Activated T-cell treated with anti-CD3 and anti-CD28 coated beads, Interleukin-2, amount 50 U/mL, for 48 hours (primary cell): ENCODE data around the gene ZNF621.
"Not testable (repeated sequence)": the region's sequence is repeated elsewhere in the genome, so short reads cannot be mapped to it uniquely, and the experiment has no call there.

Experiments
- DNase-seq, 2 experiments: peaks; one replicate each; pipeline ENCODE4 v3.0.0-alpha.2; 2020

ZNF621 gene

DNA sequence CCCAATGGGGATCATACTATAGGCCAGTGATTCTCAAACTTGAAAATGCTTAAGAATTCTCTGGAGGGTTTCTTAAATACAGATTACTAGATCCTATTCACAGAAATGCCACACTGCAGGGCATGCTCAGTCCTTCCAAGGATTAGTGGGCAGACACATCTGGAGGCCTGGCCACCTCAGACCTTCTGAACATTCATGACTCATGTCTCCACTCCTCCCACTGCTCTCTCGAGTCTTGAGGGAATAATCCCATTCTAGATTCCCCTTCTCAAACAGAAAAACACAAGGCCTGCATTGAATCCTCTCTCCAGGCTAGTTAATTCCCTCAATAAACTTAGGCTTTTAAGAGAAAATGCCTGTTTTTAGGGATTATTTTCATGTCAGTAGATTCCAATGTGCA is 22.1 kb downstream of the ZNF621 start:
- no peak for DNase-seq

DNA sequence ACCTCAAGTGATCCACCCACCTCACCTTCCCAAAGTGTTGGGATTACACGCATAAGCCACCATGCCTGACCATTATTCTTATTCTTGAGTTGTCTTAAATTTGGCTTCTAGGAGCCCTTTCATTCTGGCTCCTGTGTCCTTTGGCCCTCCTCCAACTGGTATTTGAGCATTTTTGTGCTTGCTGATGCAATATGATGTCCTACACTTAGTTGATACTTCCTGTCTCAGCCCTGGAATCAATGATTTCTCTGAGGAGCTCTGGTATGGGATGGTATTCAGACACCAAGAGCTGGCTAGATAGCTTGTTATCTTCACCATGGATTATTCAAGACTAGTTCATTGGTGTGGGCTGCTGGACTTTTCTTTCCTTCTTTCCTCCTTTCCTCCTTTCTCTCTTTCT is 25.4 kb downstream of the ZNF621 start:
- DNase-seq, result no peak

DNA sequence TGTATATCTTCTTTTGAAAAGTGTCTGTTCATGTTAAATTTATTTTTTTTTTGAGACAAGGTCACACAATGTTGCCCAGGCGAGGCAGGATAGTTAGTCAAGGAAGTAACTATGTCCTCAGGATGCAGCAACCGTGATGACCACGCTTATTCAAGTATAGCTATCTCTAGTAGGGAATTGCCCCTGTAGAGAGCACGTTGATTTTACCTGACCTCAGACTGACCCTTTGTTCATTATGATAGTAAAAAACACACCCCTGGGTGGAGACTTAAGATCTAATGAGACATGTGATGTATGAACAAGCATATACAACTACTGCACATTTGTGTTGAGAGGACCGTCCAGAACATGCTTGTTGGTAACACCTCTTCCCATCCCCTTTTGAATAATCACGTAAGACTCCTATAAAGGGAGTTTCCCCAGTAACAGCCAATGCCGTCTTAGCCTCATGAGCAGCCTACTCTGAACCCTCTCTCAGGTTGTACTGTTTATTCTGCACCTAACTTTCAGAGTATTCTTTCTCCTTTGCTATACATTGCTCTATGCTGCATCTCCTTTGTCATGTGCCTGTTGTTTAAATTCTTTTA is 32.9 kb downstream of the ZNF621 start:
- DNase-seq, result no peak

DNA sequence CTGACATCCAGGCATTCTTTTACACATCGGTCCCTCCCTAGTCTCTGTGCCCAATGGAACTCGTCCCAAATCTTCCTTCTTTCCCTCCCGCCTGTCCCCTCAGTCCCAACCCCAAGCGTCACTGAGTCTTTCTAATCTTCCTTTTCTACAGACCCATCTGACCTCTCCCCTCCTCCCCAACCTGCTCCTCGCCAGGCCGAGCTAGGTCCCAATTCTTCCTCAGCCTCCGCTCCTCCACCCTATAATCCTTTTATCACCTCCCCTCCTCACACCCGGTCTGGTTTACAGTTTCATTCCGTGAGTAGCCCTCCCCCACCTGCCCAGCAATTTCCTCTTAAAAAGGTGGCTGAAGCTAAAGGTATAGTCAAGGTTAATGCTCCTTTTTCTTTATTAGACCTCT is 37.7 kb downstream of the ZNF621 start:
- not testable (repeated sequence) for DNase-seq

DNA sequence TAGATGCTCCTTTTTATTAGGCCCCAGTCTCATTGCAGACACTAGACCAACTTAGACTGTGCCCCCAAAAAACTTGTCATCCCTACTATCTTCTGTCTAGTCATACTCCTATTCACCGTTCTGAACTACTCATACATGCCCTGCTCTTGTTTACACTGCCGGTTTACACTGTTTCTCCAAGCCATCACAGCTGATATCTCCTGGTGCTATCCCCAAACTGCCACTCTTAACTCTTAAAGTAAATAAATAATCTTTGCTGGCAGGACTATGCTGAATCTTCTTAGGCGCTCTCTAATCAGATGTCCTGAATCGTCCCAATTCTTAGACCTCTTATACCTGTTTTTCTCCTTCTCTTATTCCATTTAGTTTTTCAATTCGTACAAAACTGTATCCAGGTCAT is 40.9 kb downstream of the ZNF621 start:
- not testable (repeated sequence) for DNase-seq

DNA sequence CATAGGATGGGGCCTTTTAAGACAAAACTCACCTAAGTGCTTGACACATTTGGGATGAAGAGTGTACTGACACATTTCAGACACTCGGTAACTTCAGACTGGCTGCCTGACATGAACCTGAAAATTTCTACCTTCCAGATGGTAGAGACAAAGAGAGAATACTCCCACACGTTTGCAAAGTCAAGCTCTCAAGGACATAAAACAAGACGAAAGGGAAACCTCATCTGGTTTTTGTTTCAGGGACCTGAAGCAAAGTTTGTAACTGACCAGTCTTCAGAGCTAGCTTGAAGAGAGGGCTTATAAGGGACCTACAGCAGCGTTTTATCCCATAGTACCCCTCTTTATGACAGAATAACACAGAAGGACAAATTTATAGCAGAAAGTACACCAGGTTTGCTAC is 41.9 kb downstream of the ZNF621 start:
- DNase-seq, result no peak

DNA sequence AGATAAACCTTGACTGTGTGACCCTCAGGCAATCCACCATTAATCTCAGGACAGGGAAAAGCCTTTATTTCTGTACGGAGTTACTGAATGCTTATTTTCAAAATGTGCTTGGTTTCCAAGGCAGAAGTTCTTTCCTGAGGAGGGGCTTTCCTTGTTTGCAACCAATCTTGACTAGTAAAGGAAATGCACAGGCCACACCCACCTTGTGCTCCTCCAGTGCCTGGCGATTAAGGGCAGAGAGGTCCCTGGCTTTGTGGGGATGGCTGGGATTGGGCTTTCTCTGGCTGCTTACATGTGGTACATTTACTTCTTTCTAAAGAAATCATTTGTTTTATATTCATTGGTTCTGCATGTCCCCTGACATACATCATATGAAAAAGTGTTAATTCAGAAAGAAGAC is 47.8 kb downstream of the ZNF621 start:
- DNase-seq, result no peak

DNA sequence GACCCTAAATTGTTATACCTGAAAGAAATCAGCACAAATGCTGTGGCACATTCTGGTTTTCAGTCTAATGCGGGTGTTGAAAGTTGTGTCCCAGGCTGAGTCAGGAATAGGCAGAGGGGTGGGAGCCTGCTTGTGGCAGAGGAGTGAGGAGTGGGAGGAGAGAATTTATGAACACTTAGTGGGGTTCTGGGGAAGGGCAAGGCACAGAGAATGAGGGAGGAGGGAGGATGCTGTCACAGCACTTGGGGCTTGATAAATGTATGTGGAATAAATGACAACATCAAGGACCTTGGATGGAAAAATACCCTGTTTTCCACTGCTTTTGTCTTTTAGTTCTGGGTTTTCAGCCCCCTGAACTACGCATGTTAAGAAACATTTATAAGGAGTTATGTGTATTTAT is 49.3 kb downstream of the ZNF621 start:
- DNase-seq, result no peak

DNA sequence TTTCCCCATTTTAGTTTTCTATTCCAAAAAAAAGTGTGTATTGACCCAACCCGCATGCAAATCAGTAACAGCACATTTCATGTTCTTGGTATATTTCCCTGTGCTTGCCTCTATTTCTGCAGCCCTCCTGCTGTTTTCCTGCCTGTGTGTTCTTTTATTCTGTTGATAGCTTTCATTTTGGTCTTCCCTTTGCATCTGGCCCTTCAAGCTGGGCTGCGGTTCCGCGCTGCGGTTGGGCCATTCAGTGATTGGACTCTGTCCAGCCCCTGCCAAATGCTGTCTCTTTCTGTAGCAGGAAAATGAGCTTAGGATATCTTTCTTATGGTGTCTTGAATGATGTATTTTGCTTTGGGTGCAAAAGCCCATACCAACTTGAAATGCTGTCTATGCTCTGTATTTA is 49.9 kb downstream of the ZNF621 start:
- DNase-seq, result no peak

DNA sequence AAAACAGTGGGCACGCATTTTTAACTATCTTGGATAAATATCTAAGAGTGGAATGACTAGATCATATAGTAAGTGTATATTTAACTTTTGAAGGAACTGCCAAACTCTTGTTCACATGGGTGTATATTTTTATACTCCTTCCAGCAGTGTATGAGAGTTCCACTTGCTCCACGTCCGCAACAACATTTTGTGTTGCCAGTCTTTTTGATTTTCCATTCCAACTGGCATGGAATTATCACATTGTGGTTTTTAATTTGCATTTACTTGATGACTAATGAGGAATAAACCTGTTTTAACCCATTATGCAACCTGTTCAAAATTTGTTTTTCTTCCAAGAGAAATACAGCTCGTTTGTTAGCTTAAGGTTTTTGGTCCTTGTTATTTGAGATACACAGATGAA is 51.6 kb downstream of the ZNF621 start:
- no peak for DNase-seq

DNA sequence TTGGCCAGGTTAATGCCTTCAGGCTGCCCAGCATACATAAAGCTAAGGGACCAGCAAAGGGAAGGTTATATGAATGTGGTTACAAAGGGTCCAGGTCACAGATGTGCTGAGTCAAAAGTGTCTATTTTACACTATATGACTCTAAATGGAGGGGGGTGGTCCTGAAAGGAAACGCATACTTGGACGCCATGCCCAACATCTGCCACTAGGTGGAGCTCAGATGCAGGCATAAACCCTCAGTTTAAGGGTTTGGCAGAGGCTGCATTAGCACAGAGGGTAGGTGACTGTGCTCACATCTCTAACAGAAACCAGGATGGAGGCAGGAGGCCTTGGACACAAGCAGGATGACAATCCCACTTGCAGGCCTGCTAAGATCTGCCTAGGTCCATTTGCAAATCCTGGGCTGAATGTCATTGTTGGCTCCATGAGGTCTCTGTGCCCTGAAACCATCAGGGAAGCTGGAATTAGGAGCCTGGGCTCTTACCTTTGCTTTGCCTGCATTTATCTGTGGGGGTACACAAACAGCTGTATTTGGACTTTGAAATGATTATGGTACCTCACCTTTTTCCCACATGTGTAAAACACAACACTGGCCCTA is 55.8 kb downstream of the ZNF621 start:
- DNase-seq, result peak; percentile 75 to 77

DNA sequence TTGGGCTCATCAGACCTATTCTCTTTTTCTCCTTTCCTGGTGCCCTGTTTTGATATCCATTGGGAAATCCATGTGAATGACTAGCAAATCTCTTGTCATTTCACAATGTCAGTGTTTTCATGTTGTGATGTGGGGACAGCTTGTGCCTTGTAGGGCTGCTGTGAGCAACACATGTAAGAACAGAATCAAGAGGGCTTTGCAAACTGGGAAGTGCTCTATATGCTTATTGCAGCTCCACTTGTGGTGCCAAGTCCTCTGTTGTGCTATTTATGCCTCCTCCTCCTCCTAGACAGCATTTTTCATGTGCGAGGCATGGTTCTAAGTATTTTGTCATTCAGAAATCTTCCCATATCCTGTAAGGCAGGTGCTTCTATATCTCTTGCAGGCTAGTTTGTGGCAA is 56.4 kb downstream of the ZNF621 start:
- no peak for DNase-seq

DNA sequence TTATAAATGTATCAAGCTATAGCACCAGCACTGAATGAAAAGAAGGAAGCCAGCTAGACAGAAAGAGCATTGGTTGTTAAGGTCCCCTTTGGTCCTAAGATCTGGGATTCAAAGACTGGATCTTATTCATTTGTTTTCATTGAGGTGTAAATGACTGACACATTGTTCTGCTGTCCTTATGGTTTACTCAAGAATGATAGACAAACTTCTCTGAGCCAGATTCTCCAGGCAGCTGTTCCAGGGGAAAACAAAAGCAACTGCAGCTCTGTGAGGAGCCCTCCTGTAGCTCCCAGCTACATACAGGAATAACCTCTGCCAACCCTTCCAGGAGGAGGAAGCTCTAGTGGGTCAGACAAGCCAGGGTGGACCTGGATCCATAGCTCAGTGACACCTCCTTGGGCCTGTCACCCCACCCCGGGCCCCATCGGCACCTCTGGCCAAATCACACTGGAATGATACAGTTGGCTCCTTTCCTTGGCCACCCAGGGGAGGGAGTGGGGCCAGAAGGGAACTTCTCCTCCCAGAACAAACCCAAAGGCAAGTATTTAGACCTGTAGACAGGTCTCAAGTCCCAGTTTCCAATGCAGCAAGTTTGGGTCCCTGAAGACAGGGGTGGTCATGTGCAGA is 57.8 kb downstream of the ZNF621 start:
- no peak for DNase-seq

DNA sequence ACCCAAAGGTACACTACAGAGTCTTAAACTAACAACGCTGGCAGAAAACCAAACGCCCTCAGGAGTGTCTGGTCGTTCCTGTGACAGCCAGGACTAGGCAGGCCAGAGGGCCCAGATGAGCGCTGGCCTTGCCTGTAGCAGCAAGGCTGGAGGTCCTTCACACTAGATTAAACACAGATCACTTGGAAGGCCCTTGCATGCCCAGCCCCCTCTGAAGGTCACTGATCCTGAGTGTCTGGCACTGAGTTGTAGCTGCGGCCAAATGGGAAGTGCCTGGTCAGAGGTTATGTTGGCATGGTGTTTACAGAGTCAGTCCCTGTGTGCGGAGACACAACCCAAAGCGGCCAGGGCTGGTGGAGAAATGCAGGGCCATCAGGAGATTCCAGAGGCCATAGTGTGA is 58.9 kb downstream of the ZNF621 start:
- DNase-seq, result no peak

DNA sequence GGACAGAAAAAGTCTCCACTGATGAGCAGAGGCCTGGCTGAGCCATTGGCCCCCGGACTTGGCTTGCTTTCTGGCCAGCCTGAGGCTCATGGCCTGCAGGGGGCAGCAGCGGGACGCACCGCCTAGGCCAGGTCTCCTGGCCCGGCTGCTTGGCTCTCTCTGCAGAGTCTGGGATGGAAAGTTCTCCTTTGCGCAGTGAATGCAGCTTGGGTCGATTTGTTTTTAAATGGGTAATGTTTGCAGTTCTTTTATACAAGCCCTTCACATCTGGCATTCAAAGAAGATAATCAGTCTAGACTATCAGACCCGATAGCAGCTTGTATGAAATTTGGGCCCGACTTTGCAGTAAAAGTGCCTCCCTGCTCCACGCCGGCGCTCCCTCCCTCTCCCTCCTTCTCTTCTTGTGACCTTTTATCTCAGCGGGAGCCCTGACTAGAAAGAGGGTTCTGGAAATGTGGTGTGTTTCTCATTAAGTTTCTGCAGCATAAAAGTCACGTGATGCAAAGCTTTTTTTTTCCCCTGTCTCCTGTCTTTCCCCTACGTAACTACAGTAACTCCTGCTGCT is 59.9 kb downstream of the ZNF621 start:
- DNase-seq, result peak; percentile 81 to 85

DNA sequence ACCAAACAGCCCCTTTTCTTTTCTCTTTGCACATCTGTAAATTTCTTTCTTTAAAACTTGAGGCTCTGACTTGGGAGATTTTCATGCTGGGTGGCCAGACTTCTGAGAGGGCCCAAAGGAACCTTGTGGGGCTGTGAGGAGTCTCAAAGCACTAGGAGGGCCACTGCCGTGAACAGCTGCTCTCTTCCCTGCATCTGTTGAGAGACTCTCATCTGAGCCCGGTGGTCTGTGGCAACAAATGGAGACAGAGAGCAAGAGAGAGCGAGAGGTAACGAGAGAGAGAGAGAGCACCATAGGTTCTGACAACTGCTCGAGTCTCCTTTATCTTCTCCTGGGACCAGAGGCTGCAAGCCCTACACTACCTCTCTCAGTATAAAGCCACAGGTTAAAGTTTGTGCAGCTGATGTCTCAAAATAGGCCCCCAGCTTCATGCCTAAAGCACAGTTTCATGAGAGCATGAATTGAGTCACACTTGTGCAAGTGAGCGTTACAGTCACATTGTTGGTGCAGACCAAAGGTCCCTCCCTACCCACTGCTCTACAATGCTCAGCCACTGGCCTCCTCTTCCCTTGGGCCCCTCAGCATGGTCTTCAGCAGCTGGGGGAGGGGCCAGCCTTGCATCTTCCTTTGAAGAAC is 60.7 kb downstream of the ZNF621 start:
- DNase-seq, result no peak

DNA sequence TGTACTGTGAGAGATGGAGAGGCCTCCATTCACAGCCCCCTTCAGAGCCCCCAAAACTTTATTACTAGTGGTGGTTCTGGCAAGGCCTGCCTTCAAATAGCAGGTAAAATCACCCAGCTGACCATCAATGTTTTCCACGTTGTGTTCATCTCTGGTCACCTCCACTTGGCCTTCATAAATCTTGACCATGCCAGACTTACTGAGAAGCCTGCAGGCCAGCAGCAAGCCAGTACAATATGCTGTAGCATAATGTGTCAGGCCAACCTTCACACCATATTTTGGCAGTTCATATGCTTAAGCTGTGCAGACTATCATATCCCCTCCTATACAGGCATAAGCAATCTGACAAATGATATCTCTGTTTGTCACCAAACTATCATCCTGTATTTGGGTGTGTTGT is 62.1 kb downstream of the ZNF621 start:
- DNase-seq, result no peak

DNA sequence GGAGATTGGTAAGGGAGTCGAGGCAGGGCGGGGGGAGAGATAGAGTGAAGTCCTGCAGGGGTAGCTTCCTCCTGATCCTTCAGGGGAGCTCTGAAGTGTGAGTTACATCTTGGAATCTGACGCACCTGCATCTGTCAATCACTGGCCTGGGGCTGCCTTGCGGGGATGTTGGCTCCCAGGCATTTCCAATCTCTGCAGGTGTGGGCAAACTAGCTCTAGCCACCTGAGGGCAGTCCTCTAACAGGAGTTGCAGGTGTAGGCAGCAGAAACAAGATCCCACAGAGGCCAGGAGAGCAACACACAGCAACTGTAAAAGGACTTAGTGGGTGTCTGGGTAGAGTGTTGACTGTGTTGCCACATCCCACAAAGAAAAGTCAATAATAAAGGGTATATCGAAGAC is 63.6 kb downstream of the ZNF621 start:
- DNase-seq, result no peak
